Mesendoderm (in vitro differentiated cells): ENCODE data around the gene RABEPK.
"Not testable (repeated sequence)": the region's sequence is repeated elsewhere in the genome, so short reads cannot be mapped to it uniquely, and the experiment has no call there.

ENCODE experiments used
- DNase-seq: peaks from one replicate; pipeline ENCODE4 v3.0.0; 2013
- H2AK5ac ChIP-seq: 2 replicates; pipeline ENCODE4 v1.6.1; 2013; ENCODE audit warnings: low read length, inconsistent platforms
- H2BK120ac ChIP-seq: 2 replicates; pipeline ENCODE4 v1.6.1; 2013; ENCODE audit warnings: low read depth, mild to moderate bottlenecking, low read length, moderate library complexity, mixed read lengths
- H2BK15ac ChIP-seq: replicated peaks from 2 replicates; pipeline ENCODE4 v1.6.1; 2013; ENCODE audit warnings: low read depth, mild to moderate bottlenecking, moderate library complexity
- H2BK5ac ChIP-seq: 2 replicates; pipeline ENCODE4 v1.6.1; 2013; ENCODE audit warnings: low read length, inconsistent platforms
- H3K18ac ChIP-seq: 2 replicates; pipeline ENCODE4 v1.6.1; 2013; ENCODE audit warnings: mild to moderate bottlenecking, low read length, mixed read lengths
- H3K23ac ChIP-seq: one replicate; pipeline ENCODE4 v1.6.1; 2013; ENCODE audit warnings: low read length
- H3K27ac ChIP-seq: 2 replicates; pipeline ENCODE4 v1.5.1; 2013; ENCODE audit warnings: low read depth, mild to moderate bottlenecking, inconsistent platforms, low read length, moderate library complexity
- H3K27me3 ChIP-seq: 2 replicates; pipeline ENCODE4 v1.6.1; 2013; ENCODE audit warnings: low read length, control low read depth, mild to moderate bottlenecking, inconsistent platforms; ENCODE audit not compliant: insufficient read depth, poor library complexity
- H3K36me3 ChIP-seq: 2 replicates; pipeline ENCODE4 v1.6.1; 2013; ENCODE audit warnings: low read length, inconsistent platforms; ENCODE audit not compliant: control insufficient read depth, insufficient read depth
- H3K4ac ChIP-seq: one replicate; pipeline ENCODE4 v1.6.1; 2013; ENCODE audit warnings: low read depth, mild to moderate bottlenecking, low read length, moderate library complexity
- H3K4me1 ChIP-seq: 2 replicates; pipeline ENCODE4 v1.6.1; 2013; ENCODE audit warnings: low read depth, low read length, inconsistent platforms; ENCODE audit not compliant: control insufficient read depth
- H3K4me2 ChIP-seq: 2 replicates; pipeline ENCODE4 v1.6.1; 2013; ENCODE audit warnings: low read length
- H3K4me3 ChIP-seq: 2 replicates; pipeline ENCODE4 v1.5.1; 2013; ENCODE audit warnings: mild to moderate bottlenecking, low read length
- H3K56ac ChIP-seq: one replicate; pipeline ENCODE4 v1.6.1; 2013; ENCODE audit warnings: low read length
- H3K79me1 ChIP-seq: 2 replicates; pipeline ENCODE4 v1.6.1; 2013; ENCODE audit warnings: low read length, inconsistent platforms
- H3K79me2 ChIP-seq: 2 replicates; pipeline ENCODE4 v1.6.1; 2013; ENCODE audit warnings: mild to moderate bottlenecking, low read length; ENCODE audit not compliant: control insufficient read depth, insufficient read depth
- H3K9ac ChIP-seq: 2 replicates; pipeline ENCODE4 v1.6.1; 2013; ENCODE audit warnings: low read length, inconsistent platforms
- H4K5ac ChIP-seq: one replicate; pipeline ENCODE4 v1.6.1; 2013; ENCODE audit warnings: low read length
- H4K8ac ChIP-seq: one replicate; pipeline ENCODE4 v1.6.1; 2013; ENCODE audit warnings: low read depth, mild to moderate bottlenecking, control low read depth, low read length, moderate library complexity
- WGBS: extraction: QIAGEN DNeasy Blood & Tissue Kit; methylation state at CpG from one replicate; pipeline ENCODE4 v1.1.7; 2013; ENCODE audit warnings: low lambda C conversion rate, missing lambda C conversion rate; ENCODE audit not compliant: insufficient coverage; ENCODE audit errors: extremely low coverage; 5-methylcytosine and 5-hydroxymethylcytosine counted together

The RABEPK gene

GRCh38 chr9:125258832-125259534 lies 58.6 kb downstream of the RABEPK start:
- Histone ChIP-seq H3K18ac (no peak overlapping the region), H2AK5ac (no peak overlapping the region), H3K79me2 (peaks cover 10% of the 10 kb centered on the region), H2BK15ac (no peak overlapping the region), H2BK120ac (no peak overlapping the region), H3K4me2 (no peak overlapping the region), H3K79me1 (peaks cover 5% of the 10 kb centered on the region), H4K5ac (no peak overlapping the region), H3K27me3 (no peaks in the 10 kb centered on the region), H2BK5ac (no peak overlapping the region), H3K56ac (no peak overlapping the region), H3K36me3 (no peaks in the 10 kb centered on the region), H3K4me3 (no peak overlapping the region), H3K4me1 (no peaks in the 10 kb centered on the region), H3K27ac (no peak overlapping the region), H3K4ac (no peak overlapping the region), H3K9ac (no peak overlapping the region), H4K8ac (no peak overlapping the region), H3K23ac (no peak overlapping the region)
- no CpG with 5 or more reads among the region's 2 CpGs for WGBS
- no peak for DNase-seq

GRCh38 chr9:125260561-125260960 lies 60.2 kb downstream of the RABEPK start:
- no peak overlapping the region for H2BK15ac ChIP-seq
- H2BK5ac ChIP-seq: no peak overlapping the region
- H3K4ac ChIP-seq: no peak overlapping the region
- H3K36me3 ChIP-seq: no peaks in the 10 kb centered on the region
- no peak overlapping the region for H4K8ac ChIP-seq
- H3K18ac ChIP-seq: no peak overlapping the region
- peaks cover 10% of the 10 kb centered on the region for H3K79me2 ChIP-seq
- H3K79me1 ChIP-seq: peaks cover 7% of the 10 kb centered on the region
- H3K56ac ChIP-seq: no peak overlapping the region
- H3K4me1 ChIP-seq: no peaks in the 10 kb centered on the region
- no peak overlapping the region for H3K4me3 ChIP-seq
- no peak overlapping the region for H3K27ac ChIP-seq
- no peaks in the 10 kb centered on the region for H3K27me3 ChIP-seq
- H3K4me2 ChIP-seq: no peak overlapping the region
- no peak overlapping the region for H3K9ac ChIP-seq
- no peak for DNase-seq
- no peak overlapping the region for H4K5ac ChIP-seq
- no peak overlapping the region for H3K23ac ChIP-seq
- no peak overlapping the region for H2BK120ac ChIP-seq
- H2AK5ac ChIP-seq: no peak overlapping the region

- Histone ChIP-seq H3K4me1 (no peaks in the 10 kb centered on the region), H3K18ac (peak within 1 kb of the TSS; percentile 44), H3K79me2 (peaks cover 10% of the 10 kb centered on the region), H3K36me3 (no peaks in the 10 kb centered on the region), H3K4me3 (peak within 1 kb of the TSS; percentile 61), H4K5ac (peak within 1 kb of the TSS; percentile 54), H4K8ac (no peak within 1 kb of the TSS), H2BK120ac (no peak within 1 kb of the TSS), H3K9ac (peak within 1 kb of the TSS; percentile 84), H3K4me2 (peak within 1 kb of the TSS; percentile 74), H2BK15ac (no peak within 1 kb of the TSS), H3K27ac (no peak within 1 kb of the TSS), H3K56ac (peak within 1 kb of the TSS; percentile 89), H2AK5ac (no peak within 1 kb of the TSS), H3K4ac (no peak within 1 kb of the TSS), H2BK5ac (no peak within 1 kb of the TSS), H3K23ac (no peak within 1 kb of the TSS), H3K27me3 (no peaks in the 10 kb centered on the region), H3K79me1 (peaks cover 7% of the 10 kb centered on the region)
- no CpG with 5 or more reads among the region's 72 CpGs for WGBS
- DNase-seq: peak; percentile 98
These were observed 61.4 kb downstream of the RABEPK start, which contains the start of gene GAPVD1 for GRCh38 chr9:125261501-125262293. TSS of gene GAPVD1 (plus strand) at chr9:125261826. CDS start at chr9:125298922, 37,096 bp downstream.

GRCh38 chr9:125262294-125262991 lies 62.1 kb downstream of the RABEPK start:
- no peak overlapping the region for H2BK120ac ChIP-seq
- peak overlapping the region; percentile 89 for H3K56ac ChIP-seq
- no peak overlapping the region for H3K4ac ChIP-seq
- peak overlapping the region; percentile 84 for H3K9ac ChIP-seq
- peaks cover 10% of the 10 kb centered on the region for H3K79me1 ChIP-seq
- H2BK5ac ChIP-seq: no peak overlapping the region
- no peak for DNase-seq
- H3K79me2 ChIP-seq: peaks cover 10% of the 10 kb centered on the region
- no peaks in the 10 kb centered on the region for H3K36me3 ChIP-seq
- no peak overlapping the region for H3K23ac ChIP-seq
- no peak overlapping the region for H2BK15ac ChIP-seq
- no peaks in the 10 kb centered on the region for H3K4me1 ChIP-seq
- H3K27me3 ChIP-seq: no peaks in the 10 kb centered on the region
- no peak overlapping the region for H2AK5ac ChIP-seq
- no peak overlapping the region for H3K27ac ChIP-seq
- WGBS: no CpG with 5 or more reads among the region's 11 CpGs
- H4K8ac ChIP-seq: no peak overlapping the region
- peak overlapping the region; percentile 61 for H3K4me3 ChIP-seq
- H4K5ac ChIP-seq: no peak overlapping the region
- H3K18ac ChIP-seq: no peak overlapping the region
- H3K4me2 ChIP-seq: peak overlapping the region; percentile 74

GRCh38 chr9:125264068-125264467 lies 63.7 kb downstream of the RABEPK start:
- not testable (repeated sequence) for DNase-seq, H3K4me2 ChIP-seq, H2BK120ac ChIP-seq, H3K4ac ChIP-seq, H3K27ac ChIP-seq, H3K23ac ChIP-seq, H2AK5ac ChIP-seq, H4K5ac ChIP-seq, H3K18ac ChIP-seq, H3K4me1 ChIP-seq, H3K56ac ChIP-seq, H2BK15ac ChIP-seq, H3K9ac ChIP-seq, H4K8ac ChIP-seq, H3K4me3 ChIP-seq, H3K36me3 ChIP-seq, H3K27me3 ChIP-seq, H3K79me1 ChIP-seq, H2BK5ac ChIP-seq
- no CpG with 5 or more reads among the region's 7 CpGs for WGBS
- H3K79me2 ChIP-seq: peaks cover 10% of the 10 kb centered on the region
